Measurements from ENCODE around the gene CPAMD8.
"Not testable (repeated sequence)": the region's sequence is repeated elsewhere in the genome, so short reads cannot be mapped to it uniquely, and the experiment has no call there.

CPAMD8 gene

GRCh38 chr19:17037966-17038500, 11.4 kb upstream of the CPAMD8 start:
- no peak for DNase-seq

GRCh38 chr19:17037184-17037583, 10.6 kb upstream of the CPAMD8 start:
- DNase-seq, result no peak

- DNase-seq, result no peak
These were observed 10.0 kb upstream of the CPAMD8 start for GRCh38 chr19:17036640-17037039.

GRCh38 chr19:17035842-17036424, 9.3 kb upstream of the CPAMD8 start:
- no peak for DNase-seq

- no peak for DNase-seq
These were observed 5.1 kb upstream of the CPAMD8 start for GRCh38 chr19:17031741-17032140.

- no peak for DNase-seq
These were observed 945 bp upstream of the CPAMD8 start for GRCh38 chr19:17027535-17027975.

GRCh38 chr19:17025991-17026658, 485 bp downstream of the CPAMD8 start:
- no peak for DNase-seq

GRCh38 chr19:17025361-17025760, 1.2 kb downstream of the CPAMD8 start:
- no peak for DNase-seq

GRCh38 chr19:17024941-17025340, 1.7 kb downstream of the CPAMD8 start:
- not testable (repeated sequence) for DNase-seq

- DNase-seq, result no peak
These were observed 2.8 kb downstream of the CPAMD8 start for GRCh38 chr19:17023805-17024204.

- no peak for DNase-seq
These were observed 3.9 kb downstream of the CPAMD8 start for GRCh38 chr19:17022738-17023137.

- DNase-seq, result no peak
These were observed 4.6 kb downstream of the CPAMD8 start for GRCh38 chr19:17021793-17022590.

- no peak for DNase-seq
These were observed 5.3 kb downstream of the CPAMD8 start for GRCh38 chr19:17021328-17021727.

GRCh38 chr19:17020823-17021222, 5.8 kb downstream of the CPAMD8 start:
- DNase-seq, result no peak

GRCh38 chr19:17020385-17020784, 6.2 kb downstream of the CPAMD8 start:
- no peak for DNase-seq

- DNase-seq, result not testable (repeated sequence)
These were observed 12.3 kb downstream of the CPAMD8 start for GRCh38 chr19:17014212-17014861.

- DNase-seq, result no peak
These were observed 15.1 kb downstream of the CPAMD8 start for GRCh38 chr19:17011485-17011884.

GRCh38 chr19:17006579-17006978, 20.0 kb downstream of the CPAMD8 start:
- DNase-seq, result no peak

GRCh38 chr19:17005000-17005399, 21.6 kb downstream of the CPAMD8 start:
- DNase-seq, result no peak

- DNase-seq, result no peak
These were observed 22.2 kb downstream of the CPAMD8 start for GRCh38 chr19:17004386-17004785.

- no peak for DNase-seq
These were observed 24.2 kb downstream of the CPAMD8 start for GRCh38 chr19:17002455-17002854.

GRCh38 chr19:17001603-17002183, 24.9 kb downstream of the CPAMD8 start:
- DNase-seq, result no peak

Measured in NCI-H2171 (cell line).